Upper lobe of right lung (tissue), 1 donor: ENCODE measurements around the gene ATF6B. TPM values are rescaled to one million over a fixed set of nuclear protein-coding genes. Genes with fewer than 3 reads are reported as not detected.

Experiments used
- ATAC-seq: fragments of 200-7000 bp; cut with Tn5 transposase; one replicate; pipeline ENCODE4 v1.9.1; 2020; ENCODE audit warnings: mild to moderate bottlenecking, moderate library complexity
- DNase-seq: peaks from one replicate; pipeline ENCODE4 v3.0.0-alpha.2; 2020
- H3K27ac ChIP-seq: fragments of 200-600 bp; one replicate; pipeline ENCODE4 v1.8.0; 2022
- H3K27me3 ChIP-seq: fragments of 200-600 bp; one replicate; pipeline ENCODE4 v1.8.0; 2022; ENCODE audit warnings: mild to moderate bottlenecking
- H3K36me3 ChIP-seq: fragments of 200-600 bp; one replicate; pipeline ENCODE4 v1.8.0; 2022
- H3K4me1 ChIP-seq: fragments of 200-600 bp; one replicate; pipeline ENCODE4 v1.8.0; 2022
- H3K4me3 ChIP-seq: fragments of 200-600 bp; one replicate; pipeline ENCODE4 v1.8.0; 2022; ENCODE audit warnings: mild to moderate bottlenecking
- H3K9me3 ChIP-seq: fragments of 200-600 bp; one replicate; pipeline ENCODE4 v1.8.0; 2022
- CTCF ChIP-seq: fragments of 200-600 bp; IDR thresholded peaks from one replicate; pipeline ENCODE4 v1.8.0; 2022; ENCODE audit warnings: antibody characterized with exemption
- intact Hi-C: fragments of 100-400 bp; cut with DNase I; formaldehyde crosslinking; loops from one replicate; pipeline ENCODE4 v1.11.0; 2022
- total RNA-seq: library from RNA; stranded (reverse); fragmentation: NEBNext Ultra II Directional; extraction: Animal tissue kit (Norgen Biotek cat#: 25700); gene quantifications from one replicate; pipeline ENCODE4 v1.2.1, GENCODE V29; 2021
- donor health status: DM: no; HTN: yes; CAD: no; lungs with severe emphysema.

Gene ATF6B
- total RNA-seq, 1 donor from 2014 or later, result 78.1 TPM

- Histone ChIP-seq H3K36me3 (peaks cover 43% of the 10 kb centered on the region), H3K4me3 (no peak overlapping the region), H3K9me3 (no peaks in the 10 kb centered on the region), H3K4me1 (no peaks in the 10 kb centered on the region), H3K27ac (no peak overlapping the region), H3K27me3 (no peaks in the 10 kb centered on the region)
- ATAC-seq, result no peak
- no peak for DNase-seq
- no peak for TF ChIP-seq CTCF
- intact Hi-C loops, result no loop called here
Measured at GRCh38 chr6:32076321-32076809, 51.7 kb downstream of the ATF6B start.

GRCh38 chr6:32075781-32076180 lies 52.3 kb downstream of the ATF6B start:
- TF ChIP-seq CTCF, result no peak
- DNase-seq (no peak), ATAC-seq (no peak)
- intact Hi-C loops, result no loop called here
- Histone ChIP-seq H3K27me3 (no peaks in the 10 kb centered on the region), H3K36me3 (peaks cover 48% of the 10 kb centered on the region), H3K4me1 (no peaks in the 10 kb centered on the region), H3K27ac (no peak overlapping the region), H3K9me3 (no peaks in the 10 kb centered on the region), H3K4me3 (no peak overlapping the region)

GRCh38 chr6:32074996-32075532 lies 53.0 kb downstream of the ATF6B start:
- DNase-seq (no peak), ATAC-seq (no peak)
- H3K4me1 ChIP-seq, result no peaks in the 10 kb centered on the region
- peaks cover 44% of the 10 kb centered on the region for H3K36me3 ChIP-seq
- no peak overlapping the region for H3K4me3 ChIP-seq
- H3K27ac ChIP-seq, result no peak overlapping the region
- no peaks in the 10 kb centered on the region for H3K9me3 ChIP-seq
- intact Hi-C loops, result no loop called here
- no peaks in the 10 kb centered on the region for H3K27me3 ChIP-seq
- no peak for TF ChIP-seq CTCF

GRCh38 chr6:32073613-32074012 lies 54.4 kb downstream of the ATF6B start:
- no peak for TF ChIP-seq CTCF
- Histone ChIP-seq H3K4me1 (no peaks in the 10 kb centered on the region), H3K27me3 (no peaks in the 10 kb centered on the region), H3K27ac (no peak overlapping the region), H3K9me3 (no peaks in the 10 kb centered on the region), H3K4me3 (no peak overlapping the region), H3K36me3 (peaks cover 36% of the 10 kb centered on the region)
- DNase-seq (no peak), ATAC-seq (no peak)
- intact Hi-C loops, result no loop called here

- no peak for ATAC-seq
- H3K4me3 ChIP-seq, result no peak overlapping the region
- no peak overlapping the region for H3K27ac ChIP-seq
- no peak for DNase-seq
- H3K4me1 ChIP-seq, result no peaks in the 10 kb centered on the region
- no peak for TF ChIP-seq CTCF
- intact Hi-C loops, result no loop called here
- H3K27me3 ChIP-seq, result no peaks in the 10 kb centered on the region
- H3K36me3 ChIP-seq, result peaks cover 34% of the 10 kb centered on the region
- no peaks in the 10 kb centered on the region for H3K9me3 ChIP-seq
Measured at GRCh38 chr6:32073101-32073500, 54.9 kb downstream of the ATF6B start.
